Astrocyte of the spinal cord (primary cell): Measurements from ENCODE around the gene GAB2.
A peak's percentile ranks its signal among the peaks of the same experiment; 100 is the strongest.

Experiments used
- DNase-seq: peaks from one replicate; pipeline ENCODE4 v3.0.0; 2011; ENCODE audit warnings: low read depth, low spot score
- H3K4me3 ChIP-seq: 2 replicates; pipeline ENCODE4 v1.5.1; 2011; ENCODE audit warnings: low read depth, mild to moderate bottlenecking, low read length, moderate library complexity
- in situ Hi-C: cut with HindIII; loops from 2 replicates; pipeline ENCODE4 v1.10.0; 2017; ENCODE audit warnings: low sequenced_read_pairs
- TF ChIP-seq, protein P1 (sequence below): IDR thresholded peaks from 2 replicates; pipeline ENCODE4 v1.5.1; 2012; ENCODE audit warnings: low read depth, mild to moderate bottlenecking, low read length, inconsistent platforms

Gene GAB2

DNA sequence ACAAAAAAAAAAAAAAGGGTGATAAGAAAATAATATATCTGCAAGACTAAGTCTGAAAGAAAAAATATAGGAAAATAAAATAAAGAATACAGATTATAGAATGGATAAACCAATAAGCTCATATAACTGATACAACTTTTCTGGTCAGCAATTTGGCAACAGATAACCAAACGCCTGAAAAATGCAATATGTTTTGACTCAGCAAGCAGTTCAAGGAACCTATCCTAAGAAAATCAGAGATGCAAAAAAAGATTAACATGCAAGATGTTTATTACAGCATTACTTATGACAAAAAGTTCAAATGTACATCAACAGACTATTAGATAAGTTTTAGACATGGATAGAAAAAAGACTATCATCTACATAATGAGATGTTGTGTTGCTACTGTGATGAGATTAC, 27.1 kb upstream of the GAB2 start:
- DNase-seq: no peak
- in situ Hi-C loops: no loop called here
- H3K4me3 ChIP-seq: no peak overlapping the region
- TF ChIP-seq, protein P1, sequence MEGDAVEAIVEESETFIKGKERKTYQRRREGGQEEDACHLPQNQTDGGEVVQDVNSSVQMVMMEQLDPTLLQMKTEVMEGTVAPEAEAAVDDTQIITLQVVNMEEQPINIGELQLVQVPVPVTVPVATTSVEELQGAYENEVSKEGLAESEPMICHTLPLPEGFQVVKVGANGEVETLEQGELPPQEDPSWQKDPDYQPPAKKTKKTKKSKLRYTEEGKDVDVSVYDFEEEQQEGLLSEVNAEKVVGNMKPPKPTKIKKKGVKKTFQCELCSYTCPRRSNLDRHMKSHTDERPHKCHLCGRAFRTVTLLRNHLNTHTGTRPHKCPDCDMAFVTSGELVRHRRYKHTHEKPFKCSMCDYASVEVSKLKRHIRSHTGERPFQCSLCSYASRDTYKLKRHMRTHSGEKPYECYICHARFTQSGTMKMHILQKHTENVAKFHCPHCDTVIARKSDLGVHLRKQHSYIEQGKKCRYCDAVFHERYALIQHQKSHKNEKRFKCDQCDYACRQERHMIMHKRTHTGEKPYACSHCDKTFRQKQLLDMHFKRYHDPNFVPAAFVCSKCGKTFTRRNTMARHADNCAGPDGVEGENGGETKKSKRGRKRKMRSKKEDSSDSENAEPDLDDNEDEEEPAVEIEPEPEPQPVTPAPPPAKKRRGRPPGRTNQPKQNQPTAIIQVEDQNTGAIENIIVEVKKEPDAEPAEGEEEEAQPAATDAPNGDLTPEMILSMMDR: no peak

DNA sequence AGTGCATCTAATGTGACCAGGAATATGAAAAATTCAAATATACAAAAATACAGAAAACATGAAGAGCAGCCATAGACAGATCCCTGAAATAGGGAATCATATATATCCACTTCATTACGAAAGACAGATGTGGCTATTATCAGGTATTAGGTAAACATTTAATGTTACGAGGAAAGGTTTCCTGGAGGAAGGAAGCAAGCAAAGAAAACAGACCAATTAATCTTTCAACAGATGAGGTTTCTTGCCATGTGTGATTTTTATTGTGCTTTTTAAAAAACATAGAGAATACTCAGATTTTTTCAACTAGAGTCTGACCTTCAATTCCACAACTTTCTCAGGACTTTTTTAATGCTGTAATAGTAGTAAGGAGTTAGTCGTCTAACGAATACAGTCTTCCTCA, 24.3 kb upstream of the GAB2 start:
- TF ChIP-seq, protein P1: no peak
- no peak for DNase-seq
- in situ Hi-C loops: no loop called here
- no peak overlapping the region for H3K4me3 ChIP-seq

DNA sequence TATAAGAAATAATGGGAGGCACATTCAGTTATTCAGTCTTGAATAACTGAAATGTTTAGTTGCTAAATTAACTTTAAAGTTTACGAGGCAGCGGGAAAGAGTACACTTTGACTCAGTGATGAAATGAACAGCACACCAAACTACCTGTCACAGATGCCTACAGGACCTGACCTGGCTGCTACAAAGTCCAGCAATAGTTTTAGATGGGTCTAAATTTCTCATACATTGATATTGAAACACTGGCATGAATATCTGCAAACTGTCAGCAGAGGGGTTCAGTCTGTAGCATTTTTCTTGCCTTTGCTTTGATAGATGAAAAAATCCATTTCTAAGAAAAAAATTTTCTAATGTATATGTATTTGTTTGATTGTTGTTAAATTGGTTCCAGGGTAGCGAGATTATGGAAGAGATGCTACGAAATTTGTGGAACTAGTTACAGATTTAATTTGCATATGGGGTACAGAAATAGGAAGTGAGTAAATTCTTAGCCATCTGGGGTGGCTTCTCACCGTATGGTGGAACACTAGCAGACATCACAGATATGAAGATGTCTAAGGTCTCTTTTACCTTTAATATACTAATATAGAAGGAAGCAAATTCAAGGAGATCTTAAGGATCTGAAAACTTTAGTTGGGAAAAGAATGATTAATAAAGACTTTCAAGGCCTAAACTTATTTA, 20.8 kb upstream of the GAB2 start:
- in situ Hi-C loops: no loop called here
- TF ChIP-seq, protein P1: no peak
- no peak overlapping the region for H3K4me3 ChIP-seq
- DNase-seq: no peak

DNA sequence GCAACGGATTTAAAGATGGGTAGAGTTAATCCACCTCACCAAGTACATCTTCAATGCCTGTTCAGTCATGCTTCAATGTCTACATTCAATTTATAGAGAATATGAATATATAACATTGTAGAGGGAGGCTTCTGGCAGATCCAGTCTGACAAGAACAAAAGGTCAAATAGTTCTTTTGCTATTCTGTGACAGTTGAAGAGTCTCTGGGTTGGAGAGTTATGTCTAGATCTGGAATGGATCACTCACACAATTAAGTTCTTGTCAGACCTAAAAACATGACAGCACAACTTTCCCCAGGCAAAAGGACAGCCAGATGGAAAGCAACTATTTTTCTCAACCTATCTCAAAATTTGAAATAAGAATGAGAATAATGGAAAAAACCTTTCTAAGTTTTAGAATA, 15.3 kb upstream of the GAB2 start:
- no peak for DNase-seq
- TF ChIP-seq, protein P1: no peak
- in situ Hi-C loops: no loop called here

DNA sequence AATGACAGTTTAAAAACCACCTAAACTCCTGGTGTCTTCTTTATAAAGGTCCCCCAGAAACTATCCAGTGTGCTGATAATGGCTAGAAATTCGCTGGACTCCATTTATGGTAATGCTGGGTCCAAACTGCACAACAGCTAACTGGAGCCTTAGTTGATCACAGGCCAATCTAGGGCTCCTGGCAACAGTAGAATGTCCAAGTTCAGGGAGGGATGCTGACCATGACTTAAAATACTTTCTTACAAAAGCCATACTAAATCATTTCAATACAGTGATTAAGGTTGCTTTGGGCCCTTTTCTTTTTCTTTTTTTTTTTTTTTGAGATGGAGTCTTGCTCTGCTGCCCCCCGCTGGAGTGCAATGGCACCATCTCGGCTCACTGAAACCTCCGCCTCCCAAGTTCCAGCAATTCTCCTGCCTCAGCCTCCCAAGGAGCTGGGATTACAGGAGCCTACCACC, 14.5 kb upstream of the GAB2 start:
- H3K4me3 ChIP-seq: no peak overlapping the region
- in situ Hi-C loops: no loop called here
- DNase-seq: no peak
- TF ChIP-seq, protein P1: peak; percentile 53

More for the DNA sequence above, 15.3 kb upstream of the GAB2 start:
- no peak overlapping the region for H3K4me3 ChIP-seq

DNA sequence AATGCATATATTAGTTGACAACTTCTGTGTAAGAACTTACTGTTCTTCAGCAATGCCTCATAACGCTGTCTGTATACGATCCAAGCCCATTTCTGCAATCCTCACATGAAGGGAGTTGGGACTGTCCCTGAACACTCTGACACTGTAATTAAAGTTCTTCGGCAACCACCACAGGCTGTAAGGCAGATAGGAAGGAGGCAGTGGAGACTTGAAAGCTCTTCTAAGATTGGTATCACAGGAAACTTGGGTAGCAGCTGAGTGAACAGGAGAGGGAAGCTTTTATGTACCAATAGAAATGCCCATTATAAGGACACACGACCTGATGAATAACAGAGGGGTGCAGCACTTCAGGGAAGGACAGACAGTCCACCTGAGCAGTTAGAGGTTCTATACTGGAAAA, 12.0 kb upstream of the GAB2 start:
- no peak for DNase-seq
- H3K4me3 ChIP-seq: no peak overlapping the region
- in situ Hi-C loops: no loop called here
- TF ChIP-seq, protein P1: no peak
